A549 treated with dexamethasone at 1 μM for 4 hours (cell line): ENCODE measurements around the gene ZNF362. TPM values are rescaled to one million over a fixed set of nuclear protein-coding genes. Genes with fewer than 3 reads are reported as not detected.

Source experiments
- total RNA-seq: library from RNA; stranded (reverse); fragments of 200-300 nt; extraction: Qiagen RNA extraction; gene quantifications from 5 replicates; pipeline ENCODE4 v1.2.3, GENCODE V29; 2022

The ZNF362 gene
- total RNA-seq, result 7.6 to 13.0 TPM (median 11.2 TPM) in 5 replicates

GRCh38 chr1:33256471-33257206 lies at the start of gene ZNF362:
ZNF362 (plus strand) TSS chr1:33256492; CDS start chr1:33270575, 14,083 bp downstream.

GRCh38 chr1:33320619-33321165 lies 64.4 kb downstream of the ZNF362 start, which contains the start of gene A3GALT2:
A3GALT2 (minus strand) TSS chr1:33321098; CDS start chr1:33321098, 0 bp downstream.

Other genes with a start within 250 kb of the ZNF362 start
- gene AK2, start 219.6 kb upstream of the ZNF362 start, total RNA-seq, result 146 to 162 TPM (median 159 TPM) in 5 replicates
- gene AZIN2, start 175.3 kb upstream of the ZNF362 start, total RNA-seq, result 0.67 to 0.87 TPM (median 0.86 TPM) in 5 replicates
- 1.8 to 2.4 TPM (median 2.1 TPM) in 5 replicates for gene TRIM62, start 74.4 kb upstream of the ZNF362 start, total RNA-seq
- gene A3GALT2, start 64.6 kb downstream of the ZNF362 start, total RNA-seq, result not detected in 5 replicates
- 89.7 to 115 TPM (median 109 TPM) in 5 replicates for gene PHC2, start 174.6 kb downstream of the ZNF362 start, total RNA-seq
- 1.6 to 2.4 TPM (median 1.9 TPM) in 5 replicates for gene ZSCAN20, start 216.2 kb downstream of the ZNF362 start, total RNA-seq